HG03135 (cell line): Measurements from ENCODE around the gene KIAA1614.
A peak's percentile ranks its signal among the peaks of the same experiment; 100 is the strongest.

Source experiments
- ATAC-seq: cut with Tn5 transposase; IDR thresholded peaks from one replicate; pipeline ENCODE4 v1.9.1; 2021; ENCODE audit warnings: mild to moderate bottlenecking, moderate library complexity; ENCODE audit not compliant: unreplicated experiment

Gene KIAA1614

DNA sequence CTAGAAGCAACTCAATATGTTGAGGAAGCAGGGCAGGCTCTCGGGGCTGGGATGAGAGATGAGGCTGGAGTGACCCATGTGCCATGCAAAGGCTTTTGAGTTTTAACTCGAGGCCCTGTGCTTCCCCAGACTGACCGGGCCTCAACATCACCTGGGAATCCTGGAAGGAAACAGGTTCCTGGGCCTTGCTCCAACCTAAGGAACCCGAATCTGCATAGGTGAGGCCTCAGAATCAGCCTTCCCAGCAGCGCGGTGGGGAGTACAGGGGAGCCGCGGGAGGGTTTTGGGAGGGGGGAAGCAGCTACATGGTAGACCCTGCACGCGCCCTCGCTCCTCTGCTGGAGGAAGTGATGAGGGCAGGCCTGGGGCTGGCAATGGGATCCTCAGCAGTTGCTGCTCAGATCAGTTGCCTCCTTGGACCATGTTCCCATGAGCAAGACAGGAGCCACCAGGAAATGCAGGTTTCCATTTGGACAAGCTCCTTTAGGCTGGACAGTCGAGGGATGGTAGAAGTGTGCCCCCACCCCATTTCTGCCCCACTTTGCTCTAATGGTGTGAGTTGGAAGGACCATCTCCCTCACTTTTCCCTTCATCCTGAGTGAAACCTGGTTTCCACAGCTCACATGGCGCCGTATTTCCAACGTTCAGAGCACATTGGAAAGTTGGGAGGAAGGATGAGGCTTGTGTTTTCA lies 4.5 kb upstream of the KIAA1614 start:
- ATAC-seq: no peak

DNA sequence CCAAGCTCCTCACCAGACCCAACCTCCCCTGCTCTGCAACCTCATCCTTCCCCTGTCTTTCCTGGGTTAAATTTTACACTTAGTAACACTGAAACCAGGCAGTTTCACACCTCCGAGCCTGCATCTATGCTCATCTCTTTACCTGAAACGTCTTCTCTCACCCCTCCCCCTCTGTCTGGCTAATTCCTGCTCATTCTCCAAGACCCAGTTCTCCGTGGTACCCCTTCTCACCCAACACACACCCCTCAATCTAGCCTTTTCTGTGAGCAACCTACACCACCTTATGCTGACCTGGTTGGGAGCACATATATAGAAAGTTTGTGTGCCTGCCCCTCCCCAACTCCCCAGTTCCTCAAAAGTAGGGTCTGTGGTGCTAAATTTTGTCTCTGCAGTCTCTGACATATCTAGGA lies 3.7 kb upstream of the KIAA1614 start:
- ATAC-seq: peak; percentile 28

DNA sequence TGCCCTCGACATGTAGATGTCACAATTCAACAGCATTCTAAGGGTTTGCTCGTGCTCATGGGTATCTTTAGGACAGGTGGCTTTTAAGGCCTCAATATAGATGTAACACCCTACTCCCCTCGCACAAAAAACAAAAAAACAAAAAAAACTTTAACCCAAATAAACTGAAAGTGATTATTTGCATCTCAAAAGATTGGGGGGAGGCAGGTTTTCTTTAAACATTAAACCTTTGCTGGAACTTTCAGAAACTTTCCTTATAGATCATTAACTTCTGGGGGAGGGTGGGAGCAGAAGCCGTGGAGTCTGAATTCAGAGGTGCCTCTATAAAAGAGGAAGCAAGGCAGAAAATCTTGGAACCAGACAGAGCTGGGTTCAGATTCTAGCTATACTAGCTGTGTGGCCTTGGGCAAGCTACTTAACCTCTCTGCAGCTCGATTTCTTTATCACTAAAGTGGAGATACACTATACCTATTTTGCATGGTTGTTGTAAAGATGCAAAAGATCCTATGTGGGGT lies 3.2 kb upstream of the KIAA1614 start:
- ATAC-seq: peak; percentile 39

DNA sequence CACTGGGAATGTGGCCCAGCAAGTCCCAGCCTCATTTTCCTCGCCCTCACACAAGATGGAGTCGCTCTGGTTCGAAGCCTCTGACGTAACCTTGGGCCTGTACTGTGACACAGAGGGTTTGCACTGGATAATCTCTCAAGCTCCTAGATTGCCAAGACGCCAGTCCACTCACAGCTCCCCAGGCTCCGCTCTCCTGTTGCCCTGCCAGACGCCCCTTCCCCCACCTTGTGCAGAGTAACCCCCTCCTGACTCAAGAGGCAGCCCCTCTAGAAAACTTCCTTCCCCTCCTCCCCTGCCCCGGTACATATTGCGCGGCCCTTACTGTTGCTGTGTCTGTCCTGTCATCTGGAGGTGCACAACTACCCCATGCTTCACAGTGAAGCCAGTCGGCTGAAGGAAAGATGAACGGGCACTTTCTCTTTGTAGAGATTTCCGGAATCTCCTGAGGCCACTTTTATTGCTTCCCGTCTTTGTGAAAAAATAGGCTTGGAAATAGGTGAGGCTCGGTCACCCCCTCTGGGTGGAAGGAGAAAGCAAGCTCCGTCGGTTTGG lies 981 bp upstream of the KIAA1614 start:
- ATAC-seq: no peak

DNA sequence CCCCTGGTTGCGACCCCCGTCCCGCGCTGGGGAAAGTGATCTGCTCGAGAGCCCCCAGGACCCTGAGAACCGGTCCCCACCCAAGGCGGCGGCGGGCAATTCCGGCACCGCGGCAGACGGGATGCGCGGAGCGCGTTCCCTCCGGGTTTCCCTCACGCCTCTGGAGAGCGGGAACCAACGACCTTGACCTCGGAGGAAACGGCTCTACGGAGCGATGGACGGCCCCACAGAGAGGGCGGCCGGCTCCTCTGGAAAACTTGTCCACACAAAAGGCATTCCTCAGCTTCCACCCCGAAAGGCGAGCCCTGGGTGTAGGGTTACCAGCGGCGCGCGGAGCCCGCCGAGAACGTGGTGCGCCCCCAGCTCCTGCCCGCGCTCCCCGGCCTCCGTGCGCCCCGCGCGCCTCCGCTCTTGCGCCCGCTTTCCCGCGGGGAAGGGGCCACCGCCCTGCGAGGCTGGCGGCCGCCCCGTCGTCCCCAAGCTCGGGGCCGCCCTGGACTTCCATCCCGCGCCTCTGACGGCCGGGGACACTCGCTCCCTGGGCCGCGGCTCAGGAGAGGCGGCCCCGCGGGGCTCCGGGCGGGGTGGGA lies 391 bp upstream of the KIAA1614 start:
- peak; percentile 11 for ATAC-seq

DNA sequence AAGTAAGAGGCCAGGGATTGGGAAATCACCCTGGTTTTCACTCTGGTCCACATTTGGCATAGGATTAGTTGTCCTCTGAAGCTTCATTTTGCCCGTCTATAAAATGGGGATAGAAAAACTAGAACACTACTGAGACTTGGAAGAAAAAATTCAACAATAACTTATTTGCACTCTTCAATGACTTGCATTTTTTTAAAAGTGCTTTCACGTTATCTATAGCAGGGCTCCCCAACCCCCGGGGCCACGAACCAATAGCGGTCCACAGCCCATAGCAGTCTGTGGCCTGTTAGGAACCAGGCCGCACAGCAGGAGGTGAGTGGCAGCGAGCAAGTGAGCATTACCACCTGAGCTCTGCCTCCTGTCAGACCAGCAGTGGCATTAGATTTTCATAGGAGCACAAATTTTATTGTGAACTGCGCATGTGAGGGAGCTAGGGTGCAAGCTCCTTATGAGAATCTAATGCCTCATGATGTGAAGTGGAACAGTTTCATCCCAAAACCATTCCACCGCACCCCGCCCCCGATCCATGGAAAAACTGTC lies 2.8 kb downstream of the KIAA1614 start:
- ATAC-seq: no peak

DNA sequence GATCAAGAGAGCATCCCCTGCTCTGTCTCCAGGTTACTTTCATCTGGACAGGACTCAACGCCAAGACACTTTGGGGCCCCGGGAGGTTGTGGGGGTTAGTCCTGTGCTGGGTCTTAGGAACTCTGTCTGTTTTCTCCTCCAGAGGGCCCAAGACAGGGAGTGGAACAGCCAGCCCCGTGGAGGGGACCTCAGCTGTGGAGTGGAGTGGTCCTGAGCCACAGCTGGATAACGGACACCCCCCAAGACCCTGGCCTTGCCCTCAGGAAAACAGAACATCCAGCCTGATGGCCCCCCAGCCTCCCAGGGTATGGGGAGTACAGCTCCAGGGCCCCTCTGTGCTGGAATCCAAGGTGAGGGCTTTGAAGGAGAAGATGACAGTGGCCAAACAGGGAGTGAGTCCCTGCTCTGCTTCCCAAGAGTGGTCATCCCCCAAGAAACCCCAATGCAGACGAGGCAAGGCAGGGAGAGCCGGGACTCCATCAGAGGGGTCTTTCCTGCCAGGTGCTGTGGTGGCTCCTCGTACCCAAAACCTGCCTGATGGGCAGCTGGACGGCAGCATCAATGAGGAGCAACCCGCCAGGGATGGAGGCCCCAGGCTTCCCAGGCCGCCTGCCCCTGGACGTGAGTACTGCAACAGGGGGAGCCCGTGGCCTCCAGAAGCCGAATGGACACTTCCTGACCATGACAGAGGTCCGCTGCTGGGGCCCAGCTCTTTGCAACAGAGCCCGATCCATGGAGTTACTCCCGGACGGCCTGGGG lies 3.5 kb downstream of the KIAA1614 start:
- ATAC-seq: no peak

DNA sequence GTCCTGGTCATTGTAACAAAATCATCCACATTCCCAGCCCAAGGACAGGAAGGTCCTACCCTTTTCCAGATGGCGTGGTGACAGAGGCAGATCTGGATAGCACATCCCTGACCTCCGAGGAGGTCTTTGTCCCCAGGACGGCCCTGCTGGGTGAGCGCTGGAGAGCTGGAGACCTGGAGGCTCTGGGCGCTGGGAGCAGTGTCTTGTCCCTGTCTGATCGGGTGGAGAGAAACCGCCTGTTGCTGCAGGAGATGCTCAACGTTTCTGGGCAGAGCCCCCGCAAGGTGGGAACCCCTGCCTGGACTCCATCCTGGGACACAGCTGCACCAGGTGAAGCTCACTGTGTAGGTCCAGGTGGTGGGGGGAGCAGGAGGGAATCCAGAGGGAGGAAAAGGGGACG lies 4.1 kb downstream of the KIAA1614 start:
- ATAC-seq: no peak

DNA sequence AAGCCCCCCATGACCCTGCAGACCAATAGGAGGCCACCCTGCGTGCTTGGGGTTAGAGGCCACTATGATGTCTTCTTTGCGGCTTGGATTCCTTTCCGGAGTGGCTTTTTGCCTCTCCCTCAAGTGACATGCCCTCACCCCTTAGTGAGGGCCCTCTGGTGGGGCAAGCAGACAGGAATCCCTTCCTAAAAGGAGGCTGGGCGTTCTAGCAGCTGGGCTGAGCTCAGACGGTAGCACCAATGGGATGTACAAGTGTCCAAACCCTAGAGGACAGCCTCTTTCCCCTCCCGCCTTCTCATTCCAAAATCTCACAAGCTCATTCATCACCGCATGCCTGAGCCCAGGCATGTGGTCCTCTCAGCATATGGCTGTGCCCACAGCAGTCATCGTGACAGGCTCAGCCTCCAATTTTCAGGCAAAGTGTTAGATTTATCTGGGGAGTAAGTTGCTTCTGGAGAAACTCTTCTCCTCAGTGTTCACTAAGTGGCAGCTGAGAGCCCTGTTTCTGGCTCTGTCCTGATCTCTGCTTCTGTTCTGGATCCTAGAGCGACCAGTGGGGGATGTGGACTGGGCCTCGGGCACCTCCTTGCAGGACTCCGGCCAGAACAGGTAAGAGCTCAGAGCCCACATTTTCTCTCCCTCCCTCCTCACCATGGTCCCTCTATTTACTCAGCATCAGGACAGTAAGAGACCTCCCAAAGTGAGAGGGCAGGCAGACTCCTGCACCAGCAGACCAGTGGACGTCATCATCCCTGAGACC lies 4.8 kb downstream of the KIAA1614 start:
- ATAC-seq: no peak

DNA sequence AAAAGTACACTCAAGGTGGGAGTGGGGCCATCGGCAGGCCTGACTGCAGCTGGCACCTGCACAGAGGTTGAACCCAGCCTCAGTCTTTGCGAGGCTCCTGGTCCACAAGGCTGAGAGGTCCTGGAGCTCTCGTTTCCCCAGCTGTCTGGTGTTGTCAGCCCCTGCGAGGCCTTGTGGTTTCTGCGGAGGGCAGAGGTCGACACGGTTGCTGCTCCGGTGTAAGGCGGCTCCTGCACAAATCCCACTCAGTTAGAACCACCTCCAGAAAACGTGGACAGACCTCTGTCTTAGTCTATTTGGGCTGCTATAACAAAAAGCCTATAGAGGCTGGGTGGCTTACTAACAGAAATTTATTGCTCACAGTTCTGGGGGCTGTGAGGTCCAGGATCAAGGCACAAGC lies 5.8 kb downstream of the KIAA1614 start:
- no peak for ATAC-seq

DNA sequence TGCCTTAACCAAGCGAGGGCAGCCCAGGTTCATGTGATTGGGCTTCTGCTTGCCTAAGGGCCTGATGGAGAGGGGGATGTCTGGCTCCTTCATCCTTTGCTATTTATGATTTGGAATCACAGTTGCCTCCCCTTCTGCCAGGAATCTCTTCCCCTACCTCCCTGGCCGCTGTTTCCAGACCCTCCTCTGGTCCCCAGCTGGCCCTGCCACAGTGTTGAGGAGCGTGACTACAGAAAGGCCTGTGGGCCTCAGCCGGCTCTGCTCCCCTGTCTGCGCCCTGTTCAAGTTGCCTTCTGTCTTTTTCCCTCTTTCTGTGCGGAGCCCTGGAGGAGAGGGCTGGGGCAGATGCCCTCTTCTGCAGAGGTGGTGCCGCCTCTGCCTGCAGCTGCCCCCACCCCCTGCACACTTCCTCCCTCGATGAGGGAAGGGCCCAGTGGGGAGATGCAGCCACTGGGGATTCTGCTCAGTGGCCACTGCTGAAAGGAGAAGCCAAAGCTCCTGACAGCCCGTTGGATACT lies 6.5 kb downstream of the KIAA1614 start:
- no peak for ATAC-seq

DNA sequence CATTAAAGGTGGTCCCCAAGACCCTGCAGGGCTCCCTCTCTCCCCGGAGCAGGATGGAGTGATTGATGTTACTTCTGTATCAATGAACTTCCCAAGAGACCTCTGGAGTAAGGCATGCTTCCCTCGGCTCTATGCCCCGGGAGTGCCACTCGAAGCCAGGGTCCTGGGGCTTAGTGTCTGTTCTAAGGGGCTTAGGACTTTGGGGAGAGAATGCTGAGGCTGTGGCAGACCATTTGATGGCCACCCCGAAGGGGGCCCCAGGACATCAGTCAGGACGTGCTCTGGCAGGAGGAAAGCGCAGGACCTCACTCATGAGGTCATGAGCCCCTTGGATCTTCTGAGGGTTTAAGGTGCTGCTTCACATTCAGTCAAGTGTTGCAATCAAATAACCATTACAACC lies 7.5 kb downstream of the KIAA1614 start:
- ATAC-seq: no peak

DNA sequence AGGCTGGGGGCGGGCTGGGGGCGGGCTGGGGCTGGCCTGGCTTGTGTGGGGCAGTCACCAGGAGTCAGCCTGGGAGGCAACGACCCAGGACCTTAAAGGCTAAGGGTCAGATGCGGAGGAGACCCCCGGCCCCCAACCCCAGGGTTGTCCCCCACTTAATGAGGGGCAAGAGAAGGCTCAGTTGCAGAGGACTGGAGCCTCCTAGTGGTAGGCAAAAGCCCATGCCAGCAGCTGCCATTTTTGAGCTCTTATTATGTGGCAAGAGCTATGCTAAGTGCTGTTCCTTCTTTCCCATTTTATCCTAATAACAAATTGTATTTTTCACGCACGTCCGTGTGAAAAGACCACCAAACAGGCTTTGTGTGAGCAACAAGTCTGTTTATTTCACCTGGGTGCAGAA lies 8.0 kb downstream of the KIAA1614 start:
- ATAC-seq: no peak

DNA sequence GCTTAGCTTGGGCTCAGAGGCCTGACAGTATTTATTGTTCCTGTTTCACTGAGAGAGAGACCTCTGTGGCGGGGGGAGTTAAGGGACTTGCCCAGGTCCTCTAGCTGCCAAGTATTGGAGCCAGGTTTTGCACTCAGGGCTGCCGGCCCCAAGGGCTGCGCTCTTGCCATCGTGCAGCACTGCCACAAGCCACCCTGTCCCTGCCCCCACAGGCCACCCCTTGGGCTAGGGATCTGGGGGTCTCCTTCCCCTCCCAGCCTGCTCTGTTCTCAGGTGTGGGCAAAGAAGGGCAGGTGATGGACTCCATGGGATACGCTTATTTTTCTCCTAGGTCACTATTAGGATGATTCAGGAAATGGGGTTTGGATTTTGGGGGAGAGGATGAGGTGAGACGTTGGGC lies 8.7 kb downstream of the KIAA1614 start:
- ATAC-seq: no peak

DNA sequence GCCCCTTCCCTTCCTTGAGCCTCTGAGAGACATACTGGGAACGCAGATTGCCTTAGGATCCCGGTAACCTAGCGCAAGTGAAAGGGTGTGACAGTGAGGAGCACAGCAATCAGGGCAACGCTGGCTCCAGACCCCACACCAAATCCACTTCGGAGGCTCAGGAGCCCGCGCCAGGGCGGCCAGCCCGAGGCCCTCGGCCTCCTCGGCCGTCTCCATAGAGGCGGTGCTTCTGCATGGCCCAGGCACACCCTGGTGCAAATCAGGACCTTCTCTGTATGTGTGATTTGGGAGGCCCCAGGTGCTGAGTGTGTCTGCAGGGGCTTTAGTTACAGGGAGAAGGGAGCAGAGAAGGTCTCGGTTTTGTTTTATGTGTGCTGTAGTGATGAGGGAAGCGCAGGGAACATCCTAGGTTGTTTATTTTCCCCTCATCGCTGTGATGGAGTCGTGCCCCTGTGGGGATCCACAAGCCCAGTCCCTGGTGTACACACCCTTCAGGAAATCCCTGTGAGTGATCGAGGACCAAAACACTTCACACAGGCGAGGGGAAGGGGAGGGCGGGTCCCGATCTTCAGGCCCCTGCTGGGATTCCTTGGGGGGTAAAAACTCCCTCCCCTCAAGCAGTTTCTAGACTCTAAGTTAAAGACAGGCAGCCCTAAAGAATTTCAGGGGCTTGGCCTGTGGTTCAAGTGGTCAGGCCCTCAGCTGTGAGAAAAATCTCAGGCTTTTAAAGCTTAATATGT lies 9.4 kb downstream of the KIAA1614 start:
- no peak for ATAC-seq

DNA sequence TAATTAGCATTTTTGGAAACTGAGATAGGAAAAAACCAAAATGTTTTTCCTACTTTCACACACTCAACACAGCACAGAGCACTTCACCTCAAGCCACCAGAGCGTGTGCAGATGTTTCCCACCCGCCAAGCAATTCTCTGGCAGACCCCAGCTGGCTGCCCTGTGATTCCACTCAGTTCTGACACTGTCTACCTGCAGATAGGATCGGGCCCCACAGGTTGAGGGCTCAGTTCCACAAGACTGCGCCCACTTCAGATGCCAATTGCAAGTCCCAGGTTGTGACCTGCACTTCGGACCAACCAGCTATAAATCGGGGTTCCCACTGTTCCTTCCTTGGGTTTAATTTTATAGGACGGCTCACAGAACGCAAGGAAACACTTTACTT lies 9.9 kb downstream of the KIAA1614 start:
- no peak for ATAC-seq

DNA sequence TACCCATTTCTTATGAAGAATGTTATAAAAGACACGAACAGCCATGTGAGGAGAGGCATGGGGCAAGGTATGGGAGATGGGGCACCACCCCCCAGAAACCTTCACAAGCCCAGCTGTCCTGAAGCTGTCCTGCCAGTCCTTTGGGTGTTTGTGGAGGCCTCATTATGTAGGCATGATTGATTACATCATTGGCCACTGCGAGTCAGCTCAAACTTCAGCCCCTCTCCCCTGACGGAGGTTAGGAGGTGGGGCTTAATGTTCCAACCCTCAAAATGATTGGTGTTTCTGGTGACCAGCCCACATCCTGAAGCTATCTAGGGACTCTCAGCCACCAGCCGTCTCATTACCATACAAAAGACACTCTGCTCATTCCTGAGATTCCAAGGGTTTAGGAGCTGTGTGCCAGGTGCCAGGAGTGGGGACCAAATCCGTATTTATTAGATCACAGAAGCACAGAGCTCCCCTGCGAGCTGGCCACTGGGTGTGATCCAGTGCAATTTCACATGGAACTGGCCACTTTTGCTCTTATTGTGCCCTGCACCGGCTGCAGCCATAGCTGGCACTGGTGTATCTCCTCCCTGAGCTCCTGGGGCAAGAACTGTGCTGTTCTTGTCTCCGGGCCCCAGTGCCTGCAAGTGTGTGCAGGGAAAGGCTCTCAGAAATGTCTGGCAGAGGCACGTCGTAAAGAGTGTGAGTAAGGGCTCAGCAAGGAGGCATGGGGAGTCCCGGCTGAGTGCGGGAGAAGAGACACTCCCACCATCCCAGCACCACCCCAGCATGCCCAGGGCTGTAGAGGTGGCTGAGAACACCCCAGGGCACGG lies 10.5 kb downstream of the KIAA1614 start:
- ATAC-seq: no peak

DNA sequence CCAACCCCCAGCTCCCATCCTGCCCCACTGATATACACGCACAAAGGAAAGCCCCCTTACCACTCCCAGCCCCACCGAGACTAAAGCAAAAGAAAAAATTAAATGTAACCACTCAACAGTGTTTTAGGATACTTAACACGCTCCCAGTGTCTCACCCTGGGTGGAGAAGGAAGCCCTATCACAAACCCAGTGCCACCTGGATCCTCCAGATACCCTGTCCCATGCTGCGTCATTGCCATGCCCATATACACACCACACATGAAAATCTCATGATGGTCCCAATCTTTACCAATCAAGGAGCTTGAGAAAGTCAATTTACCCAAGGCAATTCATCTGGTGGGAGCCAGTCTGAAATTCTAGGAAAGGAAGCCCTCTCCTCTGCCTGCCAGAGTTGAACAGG lies 11.2 kb downstream of the KIAA1614 start:
- no peak for ATAC-seq

DNA sequence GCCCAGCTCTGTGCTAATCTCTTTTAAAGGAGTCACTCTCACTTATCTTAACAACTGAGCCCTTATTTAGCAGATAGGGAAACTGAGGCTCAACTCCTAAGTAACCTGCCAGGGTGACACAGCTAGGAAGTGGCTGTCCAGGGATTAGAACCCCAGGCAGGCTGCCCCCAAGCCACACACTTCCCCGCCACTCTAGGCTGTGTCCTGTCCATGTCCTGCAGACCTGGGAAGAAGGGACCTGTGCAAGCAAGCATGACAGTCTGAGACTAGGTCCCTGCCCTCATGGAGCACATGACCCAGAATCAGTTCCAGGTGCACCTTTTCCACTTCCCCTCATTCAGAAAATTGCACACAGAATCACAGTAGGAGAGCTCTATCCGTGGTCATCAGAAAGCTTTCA lies 12.2 kb downstream of the KIAA1614 start:
- no peak for ATAC-seq
